Activated gamma-delta T cell treated with Interleukin-2 at 50 U/mL for 16 hours (primary cell): Measurements from ENCODE around the gene KAT7.

Experiments
- DNase-seq: peaks from one replicate; pipeline ENCODE4 v3.0.0-alpha.2; 2020

KAT7 gene

DNA sequence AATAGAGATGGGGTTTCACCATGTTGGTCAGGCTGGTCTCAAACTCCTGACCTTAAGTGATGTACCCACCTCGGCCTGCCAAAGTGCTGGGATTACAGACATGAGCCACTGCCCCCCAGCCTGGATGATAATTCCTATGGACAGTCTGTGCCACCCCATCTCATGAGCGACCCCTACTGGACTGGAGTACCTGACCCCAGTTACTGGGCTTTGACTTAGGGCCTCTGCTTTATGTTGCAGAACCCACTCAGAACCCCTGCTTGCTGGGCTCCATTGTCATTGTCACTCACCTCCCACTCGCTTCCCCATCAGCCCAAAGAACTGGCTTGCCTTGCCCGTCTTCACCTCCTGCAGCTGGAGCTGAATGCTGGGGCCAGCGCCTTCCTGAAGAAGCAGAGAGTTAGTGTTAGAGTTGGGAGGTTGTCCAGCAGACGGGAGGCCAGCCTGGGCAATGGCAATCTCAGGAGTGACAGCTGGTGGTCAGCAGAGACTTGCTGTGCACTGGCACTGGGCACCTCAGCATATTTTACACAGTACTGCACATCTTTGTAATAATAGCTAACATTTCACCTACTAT lies 55.4 kb downstream of the KAT7 start:
- no peak for DNase-seq

DNA sequence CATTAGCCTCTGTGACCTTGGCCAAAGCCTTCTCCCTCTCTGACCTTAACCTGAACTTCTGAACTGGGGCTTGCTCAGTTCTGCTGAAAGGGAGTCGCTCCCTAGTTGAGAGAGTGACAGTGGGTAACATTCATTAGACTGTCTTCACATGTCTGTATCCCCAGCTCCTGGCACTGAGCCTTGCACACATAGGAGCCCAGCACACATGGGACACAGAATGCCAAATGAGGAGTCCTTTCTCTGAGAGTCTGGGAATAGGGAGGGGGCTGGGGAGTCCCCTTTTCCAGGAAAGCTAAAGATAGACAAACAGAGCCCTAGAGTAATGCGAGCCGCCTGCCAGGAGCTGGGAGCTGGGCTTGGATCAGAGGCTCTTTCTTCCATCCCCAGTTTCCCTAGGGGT lies 56.8 kb downstream of the KAT7 start:
- DNase-seq = no peak

DNA sequence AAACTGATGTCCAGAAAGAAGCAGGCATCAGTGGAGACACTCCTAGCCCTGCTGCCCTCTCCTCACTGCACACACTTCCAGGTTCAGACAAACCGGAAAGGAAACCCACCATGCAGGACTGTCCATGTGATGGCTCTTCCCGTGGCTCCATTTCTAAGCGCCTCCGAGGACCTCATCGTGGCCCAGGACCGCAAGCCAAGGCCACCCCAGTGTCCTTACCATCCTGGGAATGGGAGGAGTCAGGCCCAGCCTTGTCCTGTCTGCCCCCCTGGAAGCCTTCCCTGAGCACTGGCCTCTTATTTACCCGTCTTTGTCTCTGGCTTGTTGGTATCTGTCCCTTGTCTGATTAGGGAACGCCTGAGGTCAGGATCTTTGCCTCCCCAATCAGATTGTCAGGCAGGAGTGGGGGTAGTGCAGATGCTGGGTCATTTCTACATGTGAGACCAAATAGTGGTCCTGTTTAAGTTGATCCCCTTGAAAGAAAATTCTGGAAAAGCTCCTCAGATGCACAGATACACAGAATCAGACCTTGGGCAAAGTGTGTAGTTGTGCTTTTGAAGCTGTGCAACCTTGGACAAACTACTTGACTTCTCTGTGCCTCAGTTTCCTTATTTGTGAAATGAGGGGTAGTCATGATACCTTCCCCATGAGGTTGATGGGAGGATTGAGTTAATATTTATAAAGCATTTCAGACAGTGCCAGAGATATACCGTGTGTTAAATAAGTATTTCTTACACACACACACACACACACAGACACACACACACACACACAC lies 58.6 kb downstream of the KAT7 start:
- DNase-seq = no peak

DNA sequence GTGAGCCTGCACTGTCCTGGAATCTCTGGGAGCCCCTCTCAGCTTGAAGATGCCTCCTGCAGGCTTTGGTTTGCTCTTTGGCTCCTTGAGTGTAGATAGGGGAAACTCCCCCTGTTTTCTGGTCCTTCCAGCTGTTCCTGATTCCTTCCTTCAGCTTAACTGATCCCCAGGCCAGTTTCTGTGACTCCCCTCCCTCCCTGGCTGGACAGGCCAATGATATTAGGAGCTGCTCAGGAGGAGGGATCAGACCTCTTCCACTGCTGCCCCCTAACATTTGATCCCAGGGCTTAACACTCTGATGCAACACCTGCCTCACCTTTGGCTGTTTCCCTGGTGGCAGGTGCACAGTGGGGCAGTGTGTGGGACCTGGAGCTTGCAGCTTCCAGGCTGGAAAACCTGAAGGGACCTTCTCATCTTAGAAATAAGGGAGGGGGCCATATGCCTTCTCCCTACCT lies 59.6 kb downstream of the KAT7 start, which contains the start of gene TAC4:
TSS of gene TAC4 (minus strand) at position 51 of the 455 bp plus-strand sequence. CDS start 52 bp downstream, outside the sequence.
- no peak for DNase-seq

DNA sequence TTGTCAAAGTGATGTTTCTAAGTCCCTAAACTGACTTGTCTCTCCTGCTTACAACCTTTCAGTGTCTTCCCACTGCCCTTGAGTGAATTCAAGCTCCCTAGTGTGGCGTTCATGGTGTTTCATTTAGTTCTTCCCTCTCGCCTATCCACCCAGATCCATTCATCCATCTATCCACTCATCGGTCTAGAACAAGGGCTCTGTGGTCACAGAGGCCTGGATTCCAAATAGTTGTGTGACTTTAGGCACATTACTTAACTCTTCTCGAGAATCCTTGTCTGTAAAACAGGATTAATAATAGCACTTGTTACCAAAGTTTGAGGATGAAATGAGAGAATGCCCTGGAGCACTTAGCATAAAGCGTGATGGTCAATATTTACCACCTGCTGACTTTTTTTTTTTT lies 60.3 kb downstream of the KAT7 start:
- DNase-seq = no peak

DNA sequence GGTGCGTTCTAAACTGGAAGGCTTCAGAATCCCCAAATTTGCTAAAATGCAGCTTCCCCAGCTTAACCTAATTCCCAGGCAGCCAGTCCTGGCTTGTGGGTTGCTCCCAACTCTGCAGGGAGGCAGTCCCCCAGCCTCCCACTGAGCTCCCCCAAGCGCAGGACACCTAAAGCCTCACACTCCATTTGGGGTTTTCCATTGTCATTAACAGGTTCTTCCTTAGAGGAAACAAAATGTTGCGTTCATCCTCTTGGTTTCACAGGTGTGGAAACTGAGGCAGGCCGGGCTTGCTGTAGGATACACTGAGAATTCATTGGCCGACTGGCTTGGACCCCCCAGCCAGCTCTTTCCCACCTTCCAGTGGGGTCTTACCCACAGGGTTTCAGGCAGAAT lies 61.7 kb downstream of the KAT7 start:
- no peak for DNase-seq

DNA sequence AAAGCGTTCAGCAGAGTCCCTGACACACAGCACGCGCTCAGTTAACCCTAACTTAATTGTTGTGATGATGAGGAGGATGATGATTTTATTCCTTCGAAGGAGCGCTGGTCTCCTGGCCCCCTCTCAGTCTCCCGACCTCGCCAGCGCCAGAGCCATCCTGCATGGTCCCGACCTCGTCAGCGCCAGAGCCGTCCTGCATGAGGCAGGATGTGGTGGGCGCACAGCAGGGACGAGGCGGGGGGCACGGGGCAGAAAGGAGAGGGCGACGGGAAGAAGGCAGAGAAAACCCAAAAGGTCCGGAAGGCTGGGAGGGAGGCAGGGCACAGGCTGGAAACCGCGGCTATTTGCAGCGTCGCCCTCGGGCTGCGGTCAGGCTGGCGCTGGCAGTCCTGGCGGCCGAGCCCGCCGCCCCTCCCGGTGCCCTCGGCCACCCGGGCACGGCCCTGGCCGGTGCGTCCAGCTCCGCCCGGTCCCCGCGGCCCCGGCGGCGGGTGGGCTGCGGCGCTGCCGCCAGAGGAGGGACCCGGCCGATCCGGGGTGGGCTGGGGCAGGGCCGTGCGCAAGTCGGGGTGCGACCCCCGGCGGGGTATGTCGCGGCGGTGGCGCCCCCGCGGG lies 62.4 kb downstream of the KAT7 start:
- DNase-seq = no peak

DNA sequence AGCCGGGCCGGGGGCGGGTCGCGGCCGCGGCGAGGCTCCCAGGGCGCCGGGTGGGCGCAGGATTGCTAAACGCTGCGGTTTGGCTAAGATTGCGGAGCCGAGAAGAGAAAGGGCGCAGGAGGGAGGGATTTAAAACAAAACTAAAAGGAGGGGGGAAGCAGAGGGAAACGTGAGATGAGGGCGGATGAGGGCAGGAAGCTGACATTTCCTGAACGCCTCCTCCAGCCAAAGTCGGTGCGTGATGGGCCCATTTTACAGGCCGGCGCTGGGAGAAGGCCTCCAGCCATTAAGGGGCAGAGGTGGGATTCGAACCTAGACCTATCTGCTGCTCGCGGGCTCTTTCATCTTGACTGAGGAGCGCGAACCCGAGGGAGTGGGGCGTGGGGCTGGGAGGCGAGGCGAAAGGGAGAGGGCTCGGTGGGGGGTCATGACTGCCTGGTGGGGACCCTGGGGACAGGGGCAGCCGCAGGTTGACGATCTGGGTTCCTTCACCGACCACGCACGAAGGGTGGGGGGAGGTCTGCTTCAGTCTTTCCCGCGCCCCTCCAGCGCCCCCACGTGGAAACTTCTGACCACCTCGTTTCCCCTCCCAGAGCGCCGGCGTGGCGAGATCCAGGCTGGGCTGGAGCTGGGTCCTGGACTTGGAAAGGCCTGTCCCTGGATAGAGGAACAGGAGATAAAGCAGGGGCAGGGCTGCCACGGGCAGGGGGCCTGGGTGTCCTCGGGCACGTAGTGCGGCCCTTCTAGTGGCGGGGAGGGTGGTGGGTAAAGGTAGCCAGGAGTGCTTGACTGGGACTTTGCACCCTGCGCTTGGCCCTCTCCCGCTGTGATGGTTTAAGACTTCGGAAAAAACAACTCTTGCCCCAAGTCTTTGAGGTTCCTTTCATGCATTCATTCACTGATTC lies 63.2 kb downstream of the KAT7 start:
- DNase-seq = peak; percentile 63

DNA sequence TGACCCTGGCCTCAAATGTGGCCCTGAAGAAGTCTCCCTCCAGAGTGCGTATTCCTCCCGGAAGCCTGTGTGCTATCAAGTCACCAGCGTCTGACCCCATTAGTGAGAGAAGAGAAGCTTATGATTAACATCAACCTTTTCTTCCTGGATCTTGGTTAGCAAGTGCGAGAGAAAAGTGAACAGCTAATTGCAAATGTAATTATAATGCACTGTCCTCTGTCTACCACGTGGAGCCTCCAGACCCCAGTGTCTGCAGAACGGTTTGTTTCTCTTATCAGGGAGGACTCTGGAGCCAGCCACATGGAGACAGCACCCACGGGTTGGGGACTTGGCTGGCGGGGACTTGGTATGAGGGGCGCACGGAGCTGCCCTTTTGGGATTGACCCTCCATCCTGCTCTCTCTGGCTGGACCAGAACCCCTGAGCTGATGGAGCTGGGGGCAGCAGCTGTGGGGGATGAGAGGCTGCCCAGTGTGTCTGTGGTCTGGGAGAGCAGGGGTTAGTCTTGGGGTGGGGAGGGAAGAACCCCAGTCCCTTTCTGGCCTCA lies 65.1 kb downstream of the KAT7 start:
- no peak for DNase-seq

DNA sequence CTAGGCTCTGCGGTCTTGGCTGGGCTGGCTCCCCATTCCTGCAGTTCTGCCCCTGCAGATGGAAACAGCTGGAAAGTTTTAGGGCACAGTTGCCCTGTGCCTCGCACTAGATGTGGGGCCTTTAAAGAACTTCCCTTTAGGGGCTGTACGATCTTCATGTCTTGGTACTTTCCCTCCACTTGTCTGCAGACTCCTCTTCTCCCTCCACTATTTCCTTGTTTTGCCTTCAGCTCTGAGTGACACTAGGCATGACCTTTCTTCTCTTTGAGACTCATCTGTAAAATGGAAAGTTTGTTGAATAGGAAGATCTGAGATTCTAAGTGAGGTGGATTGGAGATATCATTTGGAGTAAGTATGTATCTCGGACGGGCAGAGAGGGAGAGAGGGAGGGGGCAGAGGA lies 65.6 kb downstream of the KAT7 start:
- no peak for DNase-seq

DNA sequence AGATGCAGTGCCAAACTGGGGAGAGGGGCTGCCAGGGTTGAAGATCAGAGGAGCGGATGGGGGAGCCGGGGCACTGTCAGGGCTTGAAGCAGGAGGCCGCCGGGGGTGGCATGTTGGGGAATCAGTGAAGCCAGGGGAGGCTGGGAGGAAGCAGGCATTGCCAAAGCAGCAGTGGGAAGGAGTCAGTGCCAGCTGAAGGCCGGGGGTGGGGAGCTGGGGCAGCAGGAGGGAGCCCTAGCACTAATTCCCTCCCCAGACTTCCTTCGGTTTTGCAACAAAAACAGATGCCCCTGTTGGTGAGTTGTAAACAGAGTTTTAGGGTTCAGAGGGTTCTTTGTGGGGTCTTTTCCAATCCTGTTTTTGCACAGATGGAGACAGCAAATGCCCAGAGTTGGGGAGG lies 70.3 kb downstream of the KAT7 start:
- DNase-seq = no peak

DNA sequence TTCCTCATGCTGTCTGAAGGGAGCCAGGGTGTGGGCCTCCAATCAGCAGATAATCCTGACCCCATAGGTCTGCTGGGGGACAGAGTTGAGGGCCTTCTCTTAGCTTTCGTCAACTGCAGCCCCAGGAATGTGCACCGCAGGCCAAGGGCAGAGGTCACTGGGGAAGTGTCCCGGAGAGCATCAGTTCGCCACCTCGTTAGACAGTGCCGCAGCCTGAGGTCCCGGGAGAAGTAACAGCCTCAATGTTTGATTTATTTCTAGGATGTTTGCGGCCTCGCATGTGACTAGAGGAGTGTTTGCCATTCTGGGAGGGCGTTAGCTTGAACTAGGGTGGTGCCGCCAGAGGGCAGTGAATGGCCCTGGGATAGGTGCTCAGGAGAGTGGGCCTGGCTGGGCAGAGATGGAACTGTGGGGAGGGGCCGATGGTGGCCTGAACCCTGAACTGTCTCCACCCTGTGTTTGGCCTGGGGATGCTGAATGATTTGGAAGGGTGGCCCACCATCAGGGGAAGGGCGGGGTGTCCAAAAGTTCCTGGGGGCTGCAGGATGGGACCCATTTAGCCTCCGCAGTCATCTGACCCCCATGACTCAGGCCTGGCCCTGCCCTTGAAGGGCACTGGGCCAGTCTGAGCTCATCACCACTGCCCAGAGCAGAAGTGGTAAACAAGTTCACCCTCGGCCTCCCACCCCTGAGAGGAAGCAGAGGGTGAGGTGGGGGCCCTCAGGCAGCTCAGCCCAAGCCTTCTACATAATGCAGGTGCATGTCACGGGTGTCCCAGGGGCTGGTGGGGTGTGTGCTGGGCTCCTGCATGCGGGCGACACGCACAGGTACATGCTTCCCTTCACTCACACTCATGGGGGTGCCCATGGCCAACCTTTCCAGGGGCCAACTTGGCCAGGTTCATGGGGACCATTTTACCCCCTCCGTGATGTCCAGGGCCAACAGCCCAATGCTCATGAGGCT lies 71.8 kb downstream of the KAT7 start:
- no peak for DNase-seq

DNA sequence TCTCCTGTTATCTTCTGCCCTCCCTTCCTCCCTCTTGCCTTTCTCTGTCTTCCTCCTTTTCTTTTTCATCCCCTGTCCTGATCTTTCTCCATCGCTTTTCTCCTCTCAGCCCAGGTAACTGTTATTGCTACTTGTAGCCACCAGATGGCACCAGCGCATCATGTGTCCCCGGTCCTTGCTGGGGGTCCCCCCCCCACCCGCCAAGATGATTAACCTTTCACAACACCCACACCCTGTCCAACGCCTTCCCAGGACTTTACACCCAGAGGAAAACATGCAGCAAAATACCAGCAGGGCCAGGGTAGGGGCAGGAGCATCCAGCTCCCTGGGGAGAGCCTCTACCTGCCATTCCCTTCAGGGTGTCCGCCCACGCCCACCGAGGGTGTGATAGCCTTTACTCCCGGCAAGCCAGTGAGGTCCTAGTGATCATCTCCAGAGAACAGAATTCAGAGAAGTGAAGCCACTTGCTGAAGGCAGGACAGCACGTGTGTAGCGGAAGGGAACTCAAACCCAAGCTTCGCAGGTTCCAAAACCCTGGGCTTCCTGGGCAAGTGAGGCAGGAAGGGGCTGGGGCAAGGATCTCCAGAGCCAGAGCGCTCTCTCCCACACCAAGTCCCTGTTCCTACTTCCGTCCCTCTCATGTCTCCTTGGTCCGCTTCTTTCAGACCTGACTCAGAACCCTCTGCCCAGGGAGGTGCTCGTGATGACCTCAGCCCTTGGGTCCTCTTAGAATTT lies 72.8 kb downstream of the KAT7 start:
- peak; percentile 53 for DNase-seq

DNA sequence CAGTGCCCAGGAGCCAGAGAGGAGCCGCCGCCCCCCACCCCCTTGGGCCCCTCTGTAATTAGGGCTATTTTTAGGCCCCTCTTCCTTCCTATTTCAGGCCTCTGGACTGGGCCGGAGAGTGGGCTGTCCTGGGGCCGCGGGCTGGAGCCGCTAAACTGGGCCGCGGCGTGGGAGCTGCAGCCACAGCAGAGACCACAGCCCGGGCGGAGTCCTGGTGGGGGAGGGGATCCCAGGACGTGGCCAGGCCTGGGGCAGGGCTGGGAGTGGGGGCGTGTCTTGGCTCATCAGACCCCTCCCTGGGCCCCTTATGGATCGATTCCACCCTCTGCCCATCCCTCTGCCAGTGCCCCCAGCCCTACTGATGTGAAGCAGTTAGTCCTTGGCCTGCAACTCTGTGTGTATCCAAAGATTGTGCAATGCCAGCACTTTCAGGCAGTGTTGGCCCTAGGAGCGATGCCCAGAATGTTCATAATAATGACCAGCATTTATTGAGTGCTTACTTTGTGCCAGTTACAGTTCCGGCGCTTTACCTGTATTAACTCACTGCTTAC lies 74.4 kb downstream of the KAT7 start:
- no peak for DNase-seq

DNA sequence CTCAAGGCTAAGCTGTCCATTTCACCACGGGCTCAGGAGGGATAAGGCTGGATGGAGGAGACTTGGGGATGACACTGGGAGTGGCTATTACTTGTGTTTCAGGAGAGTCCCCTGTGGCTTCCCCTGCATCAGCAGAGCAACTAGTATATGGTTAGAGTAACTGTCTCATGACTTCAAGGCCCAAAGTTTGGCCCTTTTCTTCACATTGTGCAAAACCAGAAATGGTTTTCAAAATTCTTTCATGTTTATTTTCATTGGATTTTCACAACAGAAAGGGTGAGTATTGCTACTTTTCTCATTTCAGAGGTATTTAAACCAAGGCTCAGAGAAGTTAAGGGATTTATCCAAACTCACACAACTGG lies 77.5 kb downstream of the KAT7 start:
- no peak for DNase-seq

DNA sequence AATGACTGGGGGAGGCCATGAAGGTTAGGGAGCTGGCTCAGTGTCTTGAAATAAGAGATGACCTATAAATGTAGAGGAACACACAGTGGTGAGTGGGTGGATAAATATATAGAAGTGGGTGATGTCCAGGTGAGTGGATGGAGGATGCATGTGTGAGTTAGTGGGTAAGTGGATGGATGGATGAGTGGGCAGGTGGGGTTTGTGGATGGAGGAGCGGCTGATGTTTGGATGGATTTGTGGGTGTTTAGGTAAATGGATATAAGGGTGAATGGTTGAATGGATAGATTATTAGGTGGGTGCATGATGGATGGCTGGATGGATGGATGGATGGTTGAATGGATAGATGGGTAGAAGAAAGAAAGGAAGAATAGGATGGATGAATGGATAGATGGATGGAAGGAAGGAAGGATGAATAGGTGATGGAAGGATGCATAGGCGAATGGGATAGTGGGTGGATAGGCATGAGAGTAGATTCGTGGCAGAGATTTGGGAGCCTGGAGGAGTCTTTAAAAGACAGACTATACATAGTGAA lies 78.5 kb downstream of the KAT7 start:
- DNase-seq = no peak

DNA sequence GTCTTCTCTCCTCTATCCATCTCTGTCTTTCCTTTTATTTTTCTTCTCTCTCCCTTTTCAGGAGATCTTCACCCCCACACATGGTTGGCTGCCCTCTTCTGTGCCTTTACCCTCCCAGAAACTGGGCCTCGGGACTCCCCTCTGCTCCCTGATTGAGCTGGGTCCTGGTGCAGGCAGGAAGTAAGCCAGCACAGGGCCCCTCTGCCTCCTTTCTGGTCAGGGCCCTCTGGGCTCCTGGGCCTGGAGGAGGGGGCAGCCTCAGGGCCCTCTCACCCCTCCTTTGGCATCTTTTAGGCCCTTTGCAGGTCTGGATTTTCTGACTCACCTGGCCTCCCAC lies 80.5 kb downstream of the KAT7 start:
- no peak for DNase-seq

DNA sequence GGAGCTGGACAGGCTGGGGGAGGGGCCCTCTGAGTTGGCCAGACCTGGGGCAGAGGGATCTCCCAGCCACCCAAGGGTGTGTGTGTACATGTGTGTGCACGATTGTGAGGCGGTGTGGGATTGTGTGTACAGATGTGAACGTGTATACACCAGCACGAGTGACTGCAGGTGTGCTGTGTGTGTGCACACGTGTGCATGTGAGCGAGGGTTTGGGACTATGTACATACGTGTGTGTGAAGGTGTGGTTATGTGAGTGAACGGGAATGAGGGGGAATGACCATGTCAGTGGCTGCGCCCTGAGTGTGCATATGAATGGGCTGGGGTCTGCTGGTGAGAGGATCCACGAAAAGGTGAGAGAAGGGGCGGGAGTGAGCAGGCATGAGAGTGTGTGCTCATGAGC lies 81.8 kb downstream of the KAT7 start:
- DNase-seq = no peak

DNA sequence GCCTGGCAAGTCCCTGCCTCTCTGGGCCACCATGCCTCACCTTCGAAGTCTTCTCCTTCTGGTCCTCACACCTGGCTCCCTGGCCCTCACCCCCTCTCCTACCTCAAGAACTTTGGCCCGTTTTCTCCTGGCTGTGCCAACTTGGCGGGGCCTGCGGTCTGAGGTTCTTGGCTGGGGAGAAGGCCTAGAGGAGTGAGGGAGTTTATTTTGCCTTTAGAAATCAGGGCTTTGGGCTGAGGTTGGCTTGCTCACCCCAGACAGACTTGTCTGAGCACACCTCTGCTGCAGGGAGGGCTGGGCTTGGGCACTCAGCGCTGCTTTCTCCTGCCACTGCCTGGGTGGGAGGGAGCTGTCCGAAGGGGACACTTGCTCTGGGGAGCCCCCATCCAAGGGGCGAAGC lies 82.7 kb downstream of the KAT7 start:
- DNase-seq = no peak

DNA sequence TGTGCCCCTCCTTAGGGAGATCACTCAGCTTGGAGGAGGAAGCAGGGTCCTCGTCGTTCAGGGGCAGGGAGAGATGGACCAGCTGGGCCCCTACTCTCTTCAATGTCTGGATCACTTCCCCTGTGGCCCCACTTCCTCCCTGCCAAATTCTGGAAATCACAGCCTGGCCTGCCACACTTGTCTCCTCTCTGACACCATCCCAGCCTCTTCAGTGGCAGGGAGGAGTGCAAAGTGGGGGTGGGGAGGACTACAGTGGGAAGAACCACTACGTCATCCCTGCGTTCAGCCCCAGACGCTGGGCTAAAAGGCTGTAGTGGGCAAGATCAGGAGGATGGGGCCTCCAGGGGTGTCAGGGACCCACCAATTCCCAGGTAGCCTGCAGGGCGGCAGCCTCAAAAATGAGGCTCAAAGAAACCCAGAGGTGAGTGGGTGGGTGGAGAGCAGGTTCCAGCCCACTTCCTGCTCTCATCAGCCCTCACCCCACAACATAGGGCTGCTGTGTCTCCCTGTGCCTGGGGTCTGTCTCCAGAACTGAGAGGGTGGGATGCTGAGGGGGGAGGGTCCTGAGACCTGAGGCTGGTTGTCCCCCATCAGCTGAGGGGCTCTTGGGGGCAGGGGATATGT lies 84.4 kb downstream of the KAT7 start:
- DNase-seq = no peak
